Measurements from ENCODE around the gene KRTAP5-1.

DNA sequence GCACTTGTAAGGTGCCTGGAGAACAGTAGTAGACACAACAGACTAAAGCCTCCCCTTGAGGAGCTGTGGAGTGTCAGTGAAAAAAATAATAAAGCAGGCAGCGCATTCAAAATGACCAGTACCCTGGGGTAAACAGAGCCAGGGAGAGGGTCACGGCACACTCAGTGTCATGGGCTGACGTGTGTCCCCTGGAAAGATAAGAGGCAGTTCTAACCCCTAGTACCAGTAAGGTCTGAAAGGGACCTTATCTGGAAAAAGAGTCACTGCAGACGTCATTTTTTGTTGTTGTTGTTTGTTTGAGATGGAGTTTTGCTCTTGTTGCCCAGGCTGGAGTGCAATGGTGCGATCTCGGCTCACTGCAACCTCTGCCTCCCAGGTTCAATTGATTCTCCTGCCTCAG lies 45.0 kb downstream of the KRTAP5-1 start:
- TF ChIP-seq, protein P1, sequence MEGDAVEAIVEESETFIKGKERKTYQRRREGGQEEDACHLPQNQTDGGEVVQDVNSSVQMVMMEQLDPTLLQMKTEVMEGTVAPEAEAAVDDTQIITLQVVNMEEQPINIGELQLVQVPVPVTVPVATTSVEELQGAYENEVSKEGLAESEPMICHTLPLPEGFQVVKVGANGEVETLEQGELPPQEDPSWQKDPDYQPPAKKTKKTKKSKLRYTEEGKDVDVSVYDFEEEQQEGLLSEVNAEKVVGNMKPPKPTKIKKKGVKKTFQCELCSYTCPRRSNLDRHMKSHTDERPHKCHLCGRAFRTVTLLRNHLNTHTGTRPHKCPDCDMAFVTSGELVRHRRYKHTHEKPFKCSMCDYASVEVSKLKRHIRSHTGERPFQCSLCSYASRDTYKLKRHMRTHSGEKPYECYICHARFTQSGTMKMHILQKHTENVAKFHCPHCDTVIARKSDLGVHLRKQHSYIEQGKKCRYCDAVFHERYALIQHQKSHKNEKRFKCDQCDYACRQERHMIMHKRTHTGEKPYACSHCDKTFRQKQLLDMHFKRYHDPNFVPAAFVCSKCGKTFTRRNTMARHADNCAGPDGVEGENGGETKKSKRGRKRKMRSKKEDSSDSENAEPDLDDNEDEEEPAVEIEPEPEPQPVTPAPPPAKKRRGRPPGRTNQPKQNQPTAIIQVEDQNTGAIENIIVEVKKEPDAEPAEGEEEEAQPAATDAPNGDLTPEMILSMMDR (IDR thresholded peaks at IDR 0.05 in 2 of 3, conservative IDR thresholded peaks at IDR 0.05 in 1 of 3; ENCODE audit: control insufficient read depth in 2 of 3, extremely low read depth in 1 of 3, insufficient read depth in 1 of 3, low read depth in 3 of 3, low read length in 3 of 3), result no peak
- TF ChIP-seq SMAD1 (IDR thresholded peaks at IDR 0.05; ENCODE audit: low read depth, partially characterized antibody) (no peak), EZH2 (IDR thresholded peaks at IDR 0.05; ENCODE audit: borderline replicate concordance, control insufficient read depth, low read depth, low read length) (no peak), TAF1 (IDR thresholded peaks at IDR 0.05; ENCODE audit: borderline replicate concordance, low read depth, low read length) (no peak), YY1 (IDR thresholded peaks at IDR 0.05; ENCODE audit: low read depth, low read length) (no peak), CHD4 (IDR thresholded peaks at IDR 0.05) (no peak)
